ENCODE measurements around the gene TSPAN9.
A peak's percentile ranks its signal among the peaks of the same experiment; 100 is the strongest.

TSPAN9 gene

GRCh38 chr12:3215410-3215975 lies 138.3 kb downstream of the TSPAN9 start:
- no peak for DNase-seq

- DNase-seq, result no peak
Measured at GRCh38 chr12:3216097-3216496, 138.9 kb downstream of the TSPAN9 start.

GRCh38 chr12:3216726-3217682 lies 139.8 kb downstream of the TSPAN9 start:
- DNase-seq, result peak; percentile 83

- no peak for DNase-seq
Measured at GRCh38 chr12:3217683-3218079, 140.5 kb downstream of the TSPAN9 start.

- DNase-seq, result peak; percentile 75
Measured at GRCh38 chr12:3218228-3219171, 141.3 kb downstream of the TSPAN9 start.

GRCh38 chr12:3219233-3219632 lies 142.1 kb downstream of the TSPAN9 start:
- no peak for DNase-seq

- no peak for DNase-seq
Measured at GRCh38 chr12:3220382-3221321, 143.5 kb downstream of the TSPAN9 start.

- DNase-seq, result no peak
Measured at GRCh38 chr12:3222306-3222705, 145.1 kb downstream of the TSPAN9 start.

GRCh38 chr12:3222979-3223378 lies 145.8 kb downstream of the TSPAN9 start:
- no peak for DNase-seq

GRCh38 chr12:3223601-3224529 lies 146.7 kb downstream of the TSPAN9 start:
- DNase-seq, result no peak

GRCh38 chr12:3224530-3224903 lies 147.3 kb downstream of the TSPAN9 start:
- DNase-seq, result no peak

GRCh38 chr12:3225154-3225795 lies 148.1 kb downstream of the TSPAN9 start:
- DNase-seq, result peak; percentile 76

- DNase-seq, result peak; percentile 18
Measured at GRCh38 chr12:3225796-3226180, 148.6 kb downstream of the TSPAN9 start.

GRCh38 chr12:3226264-3226663 lies 149.1 kb downstream of the TSPAN9 start:
- no peak for DNase-seq

GRCh38 chr12:3227076-3227975 lies 150.1 kb downstream of the TSPAN9 start:
- no peak for DNase-seq

GRCh38 chr12:3228552-3228951 lies 151.4 kb downstream of the TSPAN9 start:
- no peak for DNase-seq

GRCh38 chr12:3229577-3229976 lies 152.4 kb downstream of the TSPAN9 start:
- DNase-seq, result no peak

GRCh38 chr12:3230758-3231375 lies 153.7 kb downstream of the TSPAN9 start:
- no peak for DNase-seq

- DNase-seq, result no peak
Measured at GRCh38 chr12:3231399-3231876, 154.3 kb downstream of the TSPAN9 start.
